Fibroblast of lung (primary cell): ENCODE results near the gene ABCD4. TPM values are rescaled to one million over a fixed set of nuclear protein-coding genes. Genes with fewer than 3 reads are reported as not detected.

ENCODE experiments used
- DNase-seq, 2 donors: peaks; one replicate each; pipeline versions ENCODE4 v3.0.0 to v3.0.0-alpha.2; 2010; ENCODE audit warnings: low read depth in 2 of 2
- H2AFZ ChIP-seq: 2 replicates; pipeline ENCODE4 v1.5.1; 2012; ENCODE audit warnings: low read length, control low read depth, inconsistent platforms
- H3K27ac ChIP-seq: 2 replicates; pipeline ENCODE4 v1.5.1; 2011; ENCODE audit warnings: low read length, control low read depth; ENCODE audit not compliant: insufficient read depth
- H3K27me3 ChIP-seq: 2 replicates; pipeline ENCODE4 v1.5.1; 2011; ENCODE audit warnings: mild to moderate bottlenecking, low read length; ENCODE audit not compliant: control insufficient read depth, insufficient read depth
- H3K36me3 ChIP-seq: 2 replicates; pipeline ENCODE4 v1.5.1; 2011; ENCODE audit warnings: low read length; ENCODE audit not compliant: control insufficient read depth, insufficient read depth
- H3K4me1 ChIP-seq: 2 replicates; pipeline ENCODE4 v1.5.1; 2011; ENCODE audit warnings: low read length; ENCODE audit not compliant: control insufficient read depth, insufficient read depth; ENCODE audit errors: extremely low read depth
- H3K4me2 ChIP-seq: 2 replicates; pipeline ENCODE4 v1.5.1; 2011; ENCODE audit warnings: low read length, control low read depth; ENCODE audit not compliant: insufficient read depth; ENCODE audit errors: extremely low read depth
- H3K4me3 ChIP-seq, 4 experiments: fragments of 200-600 bp in 1 of 4; sonication (generic) in 1 of 4; replicated peaks in 1 of 4; 2 replicates each; pipeline ENCODE4 v1.5.1; 2011 to 2016; ENCODE audit warnings: low read length in 4 of 4, low read depth in 3 of 4, mild to moderate bottlenecking in 3 of 4, control low read depth in 2 of 4, inconsistent platforms in 1 of 4, mixed read lengths in 1 of 4; ENCODE audit not compliant: insufficient read depth in 1 of 4; ENCODE audit errors: control extremely low read depth in 1 of 4
- H3K79me2 ChIP-seq: 2 replicates; pipeline ENCODE4 v1.5.1; 2012; ENCODE audit warnings: mild to moderate bottlenecking, low read length, inconsistent platforms; ENCODE audit not compliant: control insufficient read depth, insufficient read depth
- H3K9ac ChIP-seq: 2 replicates; pipeline ENCODE4 v1.5.1; 2011; ENCODE audit warnings: mild to moderate bottlenecking, low read length, control low read depth; ENCODE audit not compliant: insufficient read depth
- H3K9me3 ChIP-seq: 2 replicates; pipeline ENCODE4 v1.5.1; 2012; ENCODE audit warnings: low read depth, low read length; ENCODE audit not compliant: control insufficient read depth, insufficient read depth
- H4K20me1 ChIP-seq: 2 replicates; pipeline ENCODE4 v1.5.1; 2011; ENCODE audit warnings: low read length; ENCODE audit not compliant: control insufficient read depth, insufficient read depth; ENCODE audit errors: extremely low read depth
- EZH2 ChIP-seq: IDR thresholded peaks from 2 replicates; pipeline ENCODE4 v1.5.1; 2012; ENCODE audit warnings: low read length, control low read depth, mild to moderate bottlenecking; ENCODE audit errors: missing control alignments
- polyA plus RNA-seq, 2 donors: library from polyadenylated mRNA; depleted of rRNA in 1 of 2; stranded (reverse) in 1 of 2; unstranded in 1 of 2; fragments of >200 nt; gene quantifications; 2 replicates each; pipeline ENCODE4 v1.2.1, GENCODE V29; 2011 to 2012; ENCODE audit warnings: missing spikeins in 1 of 2
- total RNA-seq: library from RNA; depleted of rRNA; stranded (reverse); fragments of >200 nt; gene quantifications from 2 replicates; pipeline ENCODE4 v1.2.1, GENCODE V29; 2014
- TF ChIP-seq, protein P1 (sequence below), 2 donors: IDR thresholded peaks in 1 of 2; conservative IDR thresholded peaks in 1 of 2; 1 replicate in 1 of 2; 2 replicates in 1 of 2; pipeline ENCODE4 v1.5.1; 2011 to 2012; ENCODE audit warnings: low read length in 2 of 2, control low read depth in 1 of 2, inconsistent platforms in 1 of 2, low read depth in 1 of 2, mild to moderate bottlenecking in 1 of 2

ABCD4 gene
- total and polyA plus RNA-seq, 2 donors (not counting 1 experiment from before 2014, with no cell fraction given): 12.6 to 26.9 TPM

DNA sequence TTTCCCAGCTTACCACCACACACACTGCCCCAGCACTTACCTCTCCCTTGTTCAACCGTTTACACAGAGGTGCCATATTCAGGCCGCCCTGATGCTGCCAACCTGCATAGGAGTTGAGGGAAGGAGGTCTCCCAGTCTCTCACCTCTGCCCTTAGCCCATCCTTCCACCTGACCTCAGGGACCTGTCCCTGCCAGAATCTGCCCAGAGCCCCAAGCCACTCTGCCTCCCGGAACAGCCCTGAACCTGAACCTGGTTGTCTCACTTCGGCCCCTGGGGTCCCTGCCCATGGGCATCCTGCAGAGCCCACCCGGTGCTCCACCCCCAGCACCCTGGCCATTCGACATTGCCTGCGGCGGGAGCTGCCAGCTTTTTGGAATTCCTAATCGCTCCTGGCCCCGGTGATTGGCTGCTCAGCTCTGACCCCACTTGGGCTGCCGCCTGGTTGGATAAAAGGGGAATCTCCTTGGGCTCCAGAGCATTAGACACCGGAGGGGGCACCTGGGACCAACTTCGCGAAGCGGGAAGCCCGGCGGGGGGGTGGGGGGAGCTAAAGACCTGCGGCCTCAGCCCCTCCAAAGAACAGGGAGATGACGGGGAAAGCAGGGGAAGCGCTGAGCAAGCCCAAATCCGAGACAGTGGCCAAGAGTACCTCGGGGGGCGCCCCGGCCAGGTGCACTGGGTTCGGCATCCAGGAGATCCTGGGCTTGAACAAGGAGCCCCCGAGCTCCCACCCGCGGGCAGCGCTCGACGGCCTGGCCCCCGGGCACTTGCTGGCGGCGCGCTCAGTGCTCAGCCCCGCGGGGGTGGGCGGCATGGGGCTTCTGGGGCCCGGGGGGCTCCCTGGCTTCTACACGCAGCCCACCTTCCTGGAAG is 63.5 kb downstream of the ABCD4 start, which contains the start of gene VSX2:
VSX2 (plus strand) TSS at position 476 of the 874 bp plus-strand sequence; CDS start at position 589, 113 bp downstream.
- no peak within 1 kb of the TSS for H3K4me2 ChIP-seq
- H3K27ac ChIP-seq: no peak within 1 kb of the TSS
- no peak for DNase-seq
- H3K79me2 ChIP-seq: no peaks in the 10 kb centered on the region
- no peak within 1 kb of the TSS for H2AFZ ChIP-seq
- H3K9ac ChIP-seq: no peak within 1 kb of the TSS
- H3K9me3 ChIP-seq: no peaks in the 10 kb centered on the region
- no peak within 1 kb of the TSS for H3K4me3 ChIP-seq
- TF ChIP-seq EZH2: no peak
- TF ChIP-seq, protein P1, sequence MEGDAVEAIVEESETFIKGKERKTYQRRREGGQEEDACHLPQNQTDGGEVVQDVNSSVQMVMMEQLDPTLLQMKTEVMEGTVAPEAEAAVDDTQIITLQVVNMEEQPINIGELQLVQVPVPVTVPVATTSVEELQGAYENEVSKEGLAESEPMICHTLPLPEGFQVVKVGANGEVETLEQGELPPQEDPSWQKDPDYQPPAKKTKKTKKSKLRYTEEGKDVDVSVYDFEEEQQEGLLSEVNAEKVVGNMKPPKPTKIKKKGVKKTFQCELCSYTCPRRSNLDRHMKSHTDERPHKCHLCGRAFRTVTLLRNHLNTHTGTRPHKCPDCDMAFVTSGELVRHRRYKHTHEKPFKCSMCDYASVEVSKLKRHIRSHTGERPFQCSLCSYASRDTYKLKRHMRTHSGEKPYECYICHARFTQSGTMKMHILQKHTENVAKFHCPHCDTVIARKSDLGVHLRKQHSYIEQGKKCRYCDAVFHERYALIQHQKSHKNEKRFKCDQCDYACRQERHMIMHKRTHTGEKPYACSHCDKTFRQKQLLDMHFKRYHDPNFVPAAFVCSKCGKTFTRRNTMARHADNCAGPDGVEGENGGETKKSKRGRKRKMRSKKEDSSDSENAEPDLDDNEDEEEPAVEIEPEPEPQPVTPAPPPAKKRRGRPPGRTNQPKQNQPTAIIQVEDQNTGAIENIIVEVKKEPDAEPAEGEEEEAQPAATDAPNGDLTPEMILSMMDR (conservative IDR thresholded peaks at IDR 0.05 in 1 of 2, IDR thresholded peaks at IDR 0.05 in 1 of 2; ENCODE audit: low read depth in 1 of 2, low read length in 2 of 2): no peak
- no peaks in the 10 kb centered on the region for H4K20me1 ChIP-seq
- H3K36me3 ChIP-seq: no peaks in the 10 kb centered on the region
- no peaks in the 10 kb centered on the region for H3K4me1 ChIP-seq
- H3K27me3 ChIP-seq: peaks cover 81% of the 10 kb centered on the region

DNA sequence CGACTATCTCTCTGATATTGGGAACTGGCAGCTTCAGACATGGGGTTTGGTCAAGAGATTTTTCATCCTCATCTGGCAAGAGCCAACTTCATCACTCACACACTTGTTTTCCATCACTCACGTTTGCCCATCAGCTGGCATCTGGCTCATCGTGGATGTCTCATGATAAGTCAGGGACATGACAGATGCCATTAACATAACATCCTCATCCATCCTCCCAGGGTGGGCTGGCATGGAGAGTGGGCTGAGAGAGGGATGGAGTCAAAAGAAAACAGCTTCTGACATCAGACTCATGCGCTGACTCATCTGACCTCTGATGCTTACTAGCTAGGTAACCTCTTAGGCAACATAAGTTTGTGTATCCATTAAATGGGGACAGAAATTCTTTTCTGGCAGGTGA is 65.3 kb downstream of the ABCD4 start:
- TF ChIP-seq, protein P1 (conservative IDR thresholded peaks at IDR 0.05 in 1 of 2, IDR thresholded peaks at IDR 0.05 in 1 of 2; ENCODE audit: low read depth in 1 of 2, low read length in 2 of 2): no peak
- TF ChIP-seq EZH2: no peak
- H3K79me2 ChIP-seq: no peaks in the 10 kb centered on the region
- H3K4me1 ChIP-seq: no peaks in the 10 kb centered on the region
- H3K4me2 ChIP-seq: no peak overlapping the region
- H3K9ac ChIP-seq: no peak overlapping the region
- H3K4me3 ChIP-seq: no peak overlapping the region
- H4K20me1 ChIP-seq: no peaks in the 10 kb centered on the region
- H3K9me3 ChIP-seq: no peaks in the 10 kb centered on the region
- no peak for DNase-seq
- no peaks in the 10 kb centered on the region for H3K36me3 ChIP-seq
- no peak overlapping the region for H2AFZ ChIP-seq
- no peak overlapping the region for H3K27ac ChIP-seq
- H3K27me3 ChIP-seq: peaks cover 71% of the 10 kb centered on the region

Other genes with a start within 250 kb of the ABCD4 start
- 19.5 and 38.6 TPM in 2 replicates for gene ALDH6A1, start 218.5 kb downstream of the ABCD4 start, total RNA-seq
- gene ALDH6A1, start 218.5 kb downstream of the ABCD4 start, polyA plus RNA-seq: 16.2 and 21.7 TPM in 2 replicates
- gene LIN52, start 218.0 kb downstream of the ABCD4 start, total RNA-seq: 8.2 and 11.9 TPM in 2 replicates
- gene LIN52, start 218.0 kb downstream of the ABCD4 start, polyA plus RNA-seq: 7.5 and 9.5 TPM in 2 replicates
- not detected in 2 replicates for gene VSX2, start 63.5 kb downstream of the ABCD4 start, total RNA-seq
- gene VSX2, start 63.5 kb downstream of the ABCD4 start, polyA plus RNA-seq: not detected in 2 replicates
- gene VRTN, start 45.5 kb upstream of the ABCD4 start, total RNA-seq: not detected in 2 replicates
- not detected in 2 replicates for gene VRTN, start 45.5 kb upstream of the ABCD4 start, polyA plus RNA-seq
- not detected in 2 replicates for gene SYNDIG1L, start 123.3 kb upstream of the ABCD4 start, total RNA-seq
- not detected in 2 replicates for gene SYNDIG1L, start 123.3 kb upstream of the ABCD4 start, polyA plus RNA-seq
- gene NPC2, start 190.4 kb upstream of the ABCD4 start, total RNA-seq: 238 and 363 TPM in 2 replicates
- gene NPC2, start 190.4 kb upstream of the ABCD4 start, polyA plus RNA-seq: 275 and 299 TPM in 2 replicates
- 11.7 and 17.7 TPM in 2 replicates for gene ISCA2, start 190.8 kb upstream of the ABCD4 start, total RNA-seq
- 32.1 and 35.5 TPM in 2 replicates for gene ISCA2, start 190.8 kb upstream of the ABCD4 start, polyA plus RNA-seq